Breast epithelium (tissue), 4 donors: Measurements from ENCODE around the gene HSPB9. TPM values are rescaled to one million over a fixed set of nuclear protein-coding genes. Genes with fewer than 3 reads are reported as not detected.

ENCODE experiments used
- DNase-seq, 2 donors: peaks; one replicate each; pipeline ENCODE4 v3.0.0-alpha.2; 2019; ENCODE audit warnings: low spot score in 2 of 2
- H3K27ac ChIP-seq, 2 donors: fragments of 200-600 bp; sonication (generic) in 1 of 2; one replicate each; pipeline ENCODE4 v1.5.1; 2016 to 2019; ENCODE audit warnings: mild to moderate bottlenecking in 1 of 2
- H3K27me3 ChIP-seq, 2 donors: fragments of 200-600 bp; sonication (generic) in 1 of 2; one replicate each; pipeline versions ENCODE4 v1.5.1 to v1.6.0; 2017 to 2019; ENCODE audit warnings: control low read depth in 1 of 2, mild to moderate bottlenecking in 1 of 2
- H3K36me3 ChIP-seq: fragments of 200-600 bp; one replicate; pipeline ENCODE4 v1.5.1; 2019
- H3K4me1 ChIP-seq, 2 donors: fragments of 200-600 bp; sonication (generic); one replicate each; pipeline ENCODE4 v1.5.1; 2016 to 2019; ENCODE audit warnings: control low read depth in 1 of 2
- H3K4me3 ChIP-seq, 3 donors: fragments of 200-600 bp; sonication (generic); 1 replicate in 2 of 3; 2 replicates in 1 of 3; pipeline ENCODE4 v1.5.1; 2016 to 2019; ENCODE audit warnings: mild to moderate bottlenecking in 3 of 3, moderate library complexity in 2 of 3
- H3K9me3 ChIP-seq, 2 donors: fragments of 200-600 bp; sonication (generic) in 1 of 2; one replicate each; pipeline ENCODE4 v1.5.1; 2016 to 2019; ENCODE audit warnings: control low read depth in 1 of 2
- POLR2A ChIP-seq: fragments of 450-650 bp; IDR thresholded peaks from one replicate; pipeline ENCODE4 v1.6.1; 2016; ENCODE audit warnings: antibody characterized with exemption, mild to moderate bottlenecking, moderate library complexity
- POLR2AphosphoS5 ChIP-seq, 3 donors: sonication (generic); formaldehyde crosslinking; IDR thresholded peaks; one replicate each; pipeline ENCODE4 v1.6.1; 2017; ENCODE audit warnings: antibody characterized with exemption in 3 of 3
- intact Hi-C: fragments of 100-400 bp; cut with DNase I; formaldehyde crosslinking; loops from one replicate; pipeline ENCODE4 v1.15.1; 2023; ENCODE audit warnings: low total_unique reads
- total RNA-seq, 3 donors: library from RNA; depleted of rRNA; stranded (reverse); fragments of >200 nt; gene quantifications; one replicate each; pipeline ENCODE4 v1.1.0, GENCODE V29; 2016
- TF ChIP-seq, protein P1 (sequence below), 3 donors: fragments of 450-650 bp; IDR thresholded peaks; one replicate each; pipeline ENCODE4 v1.5.1; 2016 to 2017; ENCODE audit warnings: antibody characterized with exemption in 3 of 3, mild to moderate bottlenecking in 3 of 3, moderate library complexity in 3 of 3

Gene HSPB9
- total RNA-seq, 3 donors from 2014 or later, result 0.48 TPM; not detected in 2

DNA sequence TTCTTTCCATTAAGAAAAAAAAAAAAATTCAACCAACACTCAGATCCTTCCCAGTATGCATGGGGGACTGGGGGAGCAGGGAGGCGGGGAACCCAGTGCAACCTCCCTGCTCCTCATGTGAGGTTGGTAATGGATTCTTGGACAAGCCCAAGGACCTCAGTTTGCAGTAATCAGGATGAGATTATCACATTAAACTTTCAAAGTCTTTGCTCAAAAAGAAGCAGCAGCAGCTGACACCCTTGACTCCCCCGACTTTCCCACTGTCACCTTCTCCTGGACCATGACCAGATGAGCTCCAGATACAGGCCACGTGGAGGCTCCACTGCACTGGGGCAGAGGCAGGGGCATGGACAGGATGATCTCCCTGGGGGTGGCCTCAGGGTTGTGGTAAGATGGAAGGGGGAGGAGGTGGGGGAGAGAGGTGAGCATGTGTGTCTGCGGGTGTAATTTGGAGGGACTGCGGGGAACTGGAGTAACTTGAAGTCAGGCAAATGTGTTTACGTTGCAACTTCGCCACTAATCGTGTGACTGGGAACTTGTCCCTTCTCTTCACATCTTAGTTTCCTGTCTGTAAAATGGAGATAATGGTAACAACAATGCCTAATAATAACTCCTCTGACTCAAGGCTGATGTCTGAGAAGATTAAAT, 44.1 kb upstream of the HSPB9 start:
- TF ChIP-seq POLR2AphosphoS5 (IDR thresholded peaks at IDR 0.05) (no peak), POLR2A (no peak)
- TF ChIP-seq, protein P1, sequence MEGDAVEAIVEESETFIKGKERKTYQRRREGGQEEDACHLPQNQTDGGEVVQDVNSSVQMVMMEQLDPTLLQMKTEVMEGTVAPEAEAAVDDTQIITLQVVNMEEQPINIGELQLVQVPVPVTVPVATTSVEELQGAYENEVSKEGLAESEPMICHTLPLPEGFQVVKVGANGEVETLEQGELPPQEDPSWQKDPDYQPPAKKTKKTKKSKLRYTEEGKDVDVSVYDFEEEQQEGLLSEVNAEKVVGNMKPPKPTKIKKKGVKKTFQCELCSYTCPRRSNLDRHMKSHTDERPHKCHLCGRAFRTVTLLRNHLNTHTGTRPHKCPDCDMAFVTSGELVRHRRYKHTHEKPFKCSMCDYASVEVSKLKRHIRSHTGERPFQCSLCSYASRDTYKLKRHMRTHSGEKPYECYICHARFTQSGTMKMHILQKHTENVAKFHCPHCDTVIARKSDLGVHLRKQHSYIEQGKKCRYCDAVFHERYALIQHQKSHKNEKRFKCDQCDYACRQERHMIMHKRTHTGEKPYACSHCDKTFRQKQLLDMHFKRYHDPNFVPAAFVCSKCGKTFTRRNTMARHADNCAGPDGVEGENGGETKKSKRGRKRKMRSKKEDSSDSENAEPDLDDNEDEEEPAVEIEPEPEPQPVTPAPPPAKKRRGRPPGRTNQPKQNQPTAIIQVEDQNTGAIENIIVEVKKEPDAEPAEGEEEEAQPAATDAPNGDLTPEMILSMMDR (IDR thresholded peaks at IDR 0.05), result no peak
- no peak overlapping the region for H3K4me3 ChIP-seq
- DNase-seq, result no peak
- no peaks in the 10 kb centered on the region for H3K4me1 ChIP-seq
- intact Hi-C loops, result no loop called here
- H3K9me3 ChIP-seq, result no peaks in the 10 kb centered on the region
- H3K36me3 ChIP-seq, result no peaks in the 10 kb centered on the region
- peaks cover 0 to 2% of the 10 kb centered on the region in 2 donors for H3K27me3 ChIP-seq
- H3K27ac ChIP-seq, result no peak overlapping the region

DNA sequence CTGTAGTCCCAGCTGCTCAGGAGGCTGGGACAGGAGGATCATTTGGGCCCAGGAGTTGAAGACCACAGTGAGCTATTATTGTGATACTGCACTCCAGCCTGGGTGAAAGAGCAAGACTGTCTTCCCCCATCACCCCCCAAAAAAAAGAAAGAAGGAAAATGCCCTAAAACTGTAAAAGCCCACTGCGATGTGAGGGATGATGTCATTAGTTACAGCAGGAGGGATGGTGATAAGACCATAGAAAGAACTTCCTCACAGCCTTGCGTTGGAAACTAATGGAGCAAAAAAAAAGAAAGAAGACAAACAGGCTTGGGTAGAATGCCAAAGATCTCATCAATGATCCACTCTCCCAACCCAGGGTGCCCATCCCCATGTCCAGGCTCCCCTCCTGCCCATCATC, 43.1 kb upstream of the HSPB9 start:
- Histone ChIP-seq H3K27me3 (no peaks in the 10 kb centered on the region), H3K9me3 (no peaks in the 10 kb centered on the region), H3K4me1 (no peaks in the 10 kb centered on the region), H3K27ac (no peak overlapping the region), H3K4me3 (no peak overlapping the region), H3K36me3 (no peaks in the 10 kb centered on the region)
- TF ChIP-seq POLR2AphosphoS5 (IDR thresholded peaks at IDR 0.05) (no peak), POLR2A (no peak)
- TF ChIP-seq, protein P1 (IDR thresholded peaks at IDR 0.05), result no peak
- intact Hi-C loops, result no loop called here
- DNase-seq, result no peak

DNA sequence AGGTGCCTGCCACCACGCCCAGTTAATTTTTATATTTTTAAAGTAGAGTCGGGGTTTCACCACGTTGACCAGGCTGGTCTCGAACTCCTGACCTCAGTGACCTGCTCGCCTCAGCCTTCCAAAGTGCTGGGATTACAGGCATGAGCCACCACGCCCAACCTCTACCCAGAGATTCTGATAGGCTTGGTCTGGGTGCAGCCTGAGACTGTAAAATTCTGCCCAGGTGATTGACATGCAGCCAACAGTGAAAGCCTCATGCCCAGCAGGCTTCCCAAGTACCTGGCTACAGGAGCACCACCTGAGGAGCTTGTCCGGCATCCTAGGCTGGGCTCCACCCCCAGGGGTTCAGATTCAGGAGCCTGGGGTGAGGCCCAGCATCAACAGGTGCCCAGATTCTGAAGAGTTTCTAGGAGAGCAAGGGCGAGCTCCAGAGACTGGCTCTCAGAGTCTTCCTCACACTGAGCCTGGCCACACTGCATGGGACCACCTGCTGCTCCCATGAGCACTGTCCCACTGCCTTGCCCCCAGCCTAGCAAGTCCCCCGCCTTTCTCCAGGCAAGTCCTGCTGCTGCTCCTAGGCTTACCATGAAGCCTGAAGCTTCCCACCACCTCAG, 41.0 kb upstream of the HSPB9 start:
- no peaks in the 10 kb centered on the region for H3K4me1 ChIP-seq
- no peak overlapping the region for H3K27ac ChIP-seq
- DNase-seq, result no peak
- intact Hi-C loops, result no loop called here
- H3K9me3 ChIP-seq, result no peaks in the 10 kb centered on the region
- no peaks in the 10 kb centered on the region for H3K27me3 ChIP-seq
- H3K4me3 ChIP-seq, result no peak overlapping the region
- no peaks in the 10 kb centered on the region for H3K36me3 ChIP-seq
- TF ChIP-seq POLR2AphosphoS5 (IDR thresholded peaks at IDR 0.05), result no peak
- no peak for TF ChIP-seq POLR2A
- TF ChIP-seq, protein P1 (IDR thresholded peaks at IDR 0.05), result no peak

DNA sequence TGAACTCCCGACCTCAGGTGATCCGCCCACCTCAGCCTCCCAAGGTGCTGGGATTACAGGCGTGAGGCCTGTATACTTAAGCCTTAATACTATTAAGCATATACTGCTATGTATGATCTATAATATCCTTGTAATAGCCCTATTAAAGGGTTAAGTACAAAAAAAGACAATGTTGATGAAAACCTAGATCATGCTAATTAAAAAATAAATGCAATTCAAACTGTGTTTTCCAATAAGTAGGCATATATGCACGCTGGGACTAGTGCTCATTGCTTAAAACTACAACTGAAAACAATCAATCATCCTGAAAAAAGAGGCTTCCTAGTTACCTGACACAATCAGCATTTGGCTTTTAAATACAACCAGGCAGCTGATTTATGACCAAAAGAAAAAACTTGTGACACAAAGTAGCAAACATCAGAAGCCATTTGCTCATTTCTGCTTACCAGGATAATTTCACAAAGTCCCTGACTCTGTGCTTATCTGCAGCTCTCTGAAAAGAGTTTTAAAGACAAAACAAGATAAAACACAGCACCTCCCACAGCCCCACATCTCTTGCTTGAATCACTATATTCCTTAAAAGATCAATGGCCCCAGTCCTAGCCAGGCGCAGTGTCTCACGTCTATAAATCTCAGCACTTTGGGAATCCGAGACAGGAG, 35.4 kb upstream of the HSPB9 start:
- H3K36me3 ChIP-seq, result no peaks in the 10 kb centered on the region
- intact Hi-C loops, result no loop called here
- peaks cover 0 to 3% of the 10 kb centered on the region in 2 donors for H3K27me3 ChIP-seq
- TF ChIP-seq POLR2AphosphoS5 (IDR thresholded peaks at IDR 0.05) (no peak), POLR2A (no peak)
- TF ChIP-seq, protein P1 (IDR thresholded peaks at IDR 0.05), result no peak
- H3K9me3 ChIP-seq, result no peaks in the 10 kb centered on the region
- H3K4me3 ChIP-seq, result no peak overlapping the region
- no peaks in the 10 kb centered on the region for H3K4me1 ChIP-seq
- H3K27ac ChIP-seq, result no peak overlapping the region
- DNase-seq, result no peak
